HG03460 (cell line): Measurements from ENCODE around the gene KCNK13.

ENCODE experiments used
- ATAC-seq: cut with Tn5 transposase; IDR thresholded peaks from one replicate; pipeline ENCODE4 v1.9.1; 2021; ENCODE audit not compliant: unreplicated experiment

The KCNK13 gene

GRCh38 chr14:90126260-90126659, 64.5 kb downstream of the KCNK13 start:
- no peak for ATAC-seq

GRCh38 chr14:90132821-90133570, 71.2 kb downstream of the KCNK13 start:
- ATAC-seq = no peak

- ATAC-seq = no peak
These were observed 75.1 kb downstream of the KCNK13 start for GRCh38 chr14:90136904-90137303.

GRCh38 chr14:90137807-90138206, 76.0 kb downstream of the KCNK13 start:
- ATAC-seq = no peak

- ATAC-seq = no peak
These were observed 77.4 kb downstream of the KCNK13 start for GRCh38 chr14:90139199-90139598.

- no peak for ATAC-seq
These were observed 78.6 kb downstream of the KCNK13 start for GRCh38 chr14:90140298-90140955.

- no peak for ATAC-seq
These were observed 79.1 kb downstream of the KCNK13 start for GRCh38 chr14:90140956-90141316.

- no peak for ATAC-seq
These were observed 91.6 kb downstream of the KCNK13 start for GRCh38 chr14:90153429-90153828.

- ATAC-seq = no peak
These were observed 92.3 kb downstream of the KCNK13 start for GRCh38 chr14:90154110-90154509.

GRCh38 chr14:90159146-90159545, 97.4 kb downstream of the KCNK13 start:
- ATAC-seq = no peak

GRCh38 chr14:90159688-90160087, 97.9 kb downstream of the KCNK13 start:
- ATAC-seq = no peak

GRCh38 chr14:90161129-90161528, 99.3 kb downstream of the KCNK13 start:
- no peak for ATAC-seq

- ATAC-seq = no peak
These were observed 106.8 kb downstream of the KCNK13 start for GRCh38 chr14:90168425-90169105.

- ATAC-seq = no peak
These were observed 113.8 kb downstream of the KCNK13 start for GRCh38 chr14:90175631-90176030.

- no peak for ATAC-seq
These were observed 115.9 kb downstream of the KCNK13 start for GRCh38 chr14:90177539-90178189.

- no peak for ATAC-seq
These were observed 117.6 kb downstream of the KCNK13 start for GRCh38 chr14:90179357-90179756.

GRCh38 chr14:90179809-90180779, 118.3 kb downstream of the KCNK13 start:
- no peak for ATAC-seq

- no peak for ATAC-seq
These were observed 122.3 kb downstream of the KCNK13 start for GRCh38 chr14:90184094-90184493.

GRCh38 chr14:90184571-90185266, 122.9 kb downstream of the KCNK13 start:
- no peak for ATAC-seq

GRCh38 chr14:90188588-90188987, 126.8 kb downstream of the KCNK13 start:
- no peak for ATAC-seq
